ENCODE data around the gene HCFC1R1. TPM values are rescaled to one million over a fixed set of nuclear protein-coding genes. Genes with fewer than 3 reads are reported as not detected.

HCFC1R1 gene
- total and polyA plus RNA-seq, 2 experiments from 2014 or later, result 30.2 to 192 TPM

GRCh38 chr16:3026003-3026378 is 2.2 kb upstream of the HCFC1R1 start:
- ATAC-seq, result no peak
- H3K27me3 ChIP-seq (ENCODE audit: insufficient read depth), result peaks cover 16% of the 10 kb centered on the region
- no peak overlapping the region; the same call in 2 of the 3 replicates for H3K4me3 Mint-ChIP-seq

More at GRCh38 chr16:3026003-3026378, 2.2 kb upstream of the HCFC1R1 start:
- Mint-ChIP-seq H3K36me3 (ENCODE audit: low read depth) (peaks cover 55% of the 10 kb centered on the region), H3K27me3 (ENCODE audit: insufficient read depth, low read depth, poor library complexity) (peaks cover 36% of the 10 kb centered on the region), H3K9me3 (no peaks in the 10 kb centered on the region; the same call in 1 of the 3 replicates), H3K27ac (no peak overlapping the region), H3K4me1 (peaks cover 34% of the 10 kb centered on the region)
- H3K27ac ChIP-seq (ENCODE audit: low read depth), result no peak overlapping the region
- DNase-seq (ENCODE audit: low spot score), result no peak
- no peak overlapping the region for H3K4me3 ChIP-seq
- H3F3A ChIP-seq (replicated peaks; ENCODE audit: low read depth), result peaks cover 58% of the 10 kb centered on the region
- no peaks in the 10 kb centered on the region for H3K9me2 ChIP-seq (ENCODE audit: insufficient read depth)
- H3K4me2 ChIP-seq, result no peak overlapping the region
- H3K4me1 ChIP-seq (ENCODE audit: insufficient read depth), result peaks cover 37% of the 10 kb centered on the region
- TF ChIP-seq CTCF (conservative IDR thresholded peaks at IDR 0.05; ENCODE audit: low read depth in 2 of 2), result no peak
- TF ChIP-seq CREB1 (CRISPR knock-in tag; IDR thresholded peaks at IDR 0.05; ENCODE audit: low read depth), result no peak
- TF ChIP-seq REST (IDR thresholded peaks at IDR 0.05; ENCODE audit: unreplicated experiment), result no peak
- no peak for TF ChIP-seq ZNF114 (CRISPR knock-in tag; IDR thresholded peaks at IDR 0.05)
- no peak for TF ChIP-seq EZH2phosphoT487 (IDR thresholded peaks at IDR 0.05; ENCODE audit: unreplicated experiment)
- TF ChIP-seq ETS1 (IDR thresholded peaks at IDR 0.05), result no peak
- TF ChIP-seq EZH2 (IDR thresholded peaks at IDR 0.05; ENCODE audit: low read depth, unreplicated experiment), result no peak
- no peak for TF ChIP-seq JUNB (IDR thresholded peaks at IDR 0.05; ENCODE audit: unreplicated experiment)
- peaks cover 12% of the 10 kb centered on the region; the same call in 1 of the 2 replicates for H3K79me2 ChIP-seq (replicated peaks; ENCODE audit: insufficient read depth)
- H4K20me1 ChIP-seq (replicated peaks; ENCODE audit: insufficient read depth), result peaks cover 21% of the 10 kb centered on the region
- H3K36me3 ChIP-seq (ENCODE audit: insufficient read depth), result no peaks in the 10 kb centered on the region
- H2AFZ ChIP-seq, result no peak overlapping the region

All from GM23338 (cell line).